Measurements from ENCODE around the gene TNNC2.
A peak's percentile ranks its signal among the peaks of the same experiment; 100 is the strongest.
"Not testable (repeated sequence)": the region's sequence is repeated elsewhere in the genome, so short reads cannot be mapped to it uniquely, and the experiment has no call there.

Gene TNNC2

GRCh38 chr20:45848969-45849582, 22.0 kb upstream of the TNNC2 start:
- no peak for DNase-seq (ENCODE audit: low read depth in 2 of 2)

- no peak for DNase-seq (ENCODE audit: low read depth in 2 of 2)
Observed at GRCh38 chr20:45848421-45848820, 21.3 kb upstream of the TNNC2 start.

GRCh38 chr20:45845452-45845851, 18.3 kb upstream of the TNNC2 start:
- no peak for DNase-seq (ENCODE audit: low read depth in 2 of 2)

- no peak for DNase-seq (ENCODE audit: low read depth in 2 of 2)
Observed at GRCh38 chr20:45843506-45843905, 16.4 kb upstream of the TNNC2 start.

- no peak for DNase-seq (ENCODE audit: low read depth in 2 of 2)
Observed at GRCh38 chr20:45842169-45842812, 15.2 kb upstream of the TNNC2 start.

- DNase-seq (ENCODE audit: low read depth in 2 of 2): no peak
Observed at GRCh38 chr20:45841407-45842129, 14.5 kb upstream of the TNNC2 start.

- DNase-seq (ENCODE audit: low read depth in 2 of 2): no peak
Observed at GRCh38 chr20:45840700-45841198, 13.6 kb upstream of the TNNC2 start.

GRCh38 chr20:45836841-45837240, 9.7 kb upstream of the TNNC2 start:
- DNase-seq (ENCODE audit: low read depth in 2 of 2): no peak

- DNase-seq (ENCODE audit: low read depth in 2 of 2): no peak
Observed at GRCh38 chr20:45835825-45836224, 8.7 kb upstream of the TNNC2 start.

- no peak for DNase-seq (ENCODE audit: low read depth in 2 of 2)
Observed at GRCh38 chr20:45835329-45835765, 8.2 kb upstream of the TNNC2 start.

GRCh38 chr20:45834797-45835161, 7.7 kb upstream of the TNNC2 start:
- DNase-seq (ENCODE audit: low read depth in 2 of 2): no peak

GRCh38 chr20:45833883-45834796, 7.0 kb upstream of the TNNC2 start:
- DNase-seq (ENCODE audit: low read depth in 2 of 2): peak in 1 of 2 donors; percentile 35

- no peak for DNase-seq (ENCODE audit: low read depth in 2 of 2)
Observed at GRCh38 chr20:45833030-45833882, 6.1 kb upstream of the TNNC2 start, which contains the start of gene SNX21. Gene SNX21 (plus strand): TSS chr20:45833799. CDS start chr20:45833920, 121 bp downstream.

GRCh38 chr20:45832619-45833018, 5.5 kb upstream of the TNNC2 start:
- no peak for DNase-seq (ENCODE audit: low read depth in 2 of 2)

- not testable (repeated sequence) for DNase-seq (ENCODE audit: low read depth in 2 of 2)
Observed at GRCh38 chr20:45829673-45830106, 2.6 kb upstream of the TNNC2 start.

- DNase-seq (ENCODE audit: low read depth in 2 of 2): no peak
Observed at GRCh38 chr20:45828589-45828988, 1.5 kb upstream of the TNNC2 start.

GRCh38 chr20:45827712-45828111, 600 bp upstream of the TNNC2 start:
- DNase-seq (ENCODE audit: low read depth in 2 of 2): no peak

GRCh38 chr20:45826381-45827019, 612 bp downstream of the TNNC2 start:
- no peak for DNase-seq (ENCODE audit: low read depth in 2 of 2)

- peak; percentile 22 to 28 for DNase-seq (ENCODE audit: low read depth in 2 of 2)
Observed at GRCh38 chr20:45823949-45824835, 2.9 kb downstream of the TNNC2 start.

Measured in stimulated activated CD8-positive, alpha-beta memory T cell treated with anti-CD3 and anti-CD28 coated beads, Interleukin-15, amount 100 ng/mL, for 48 hours (primary cell).